Left ventricle myocardium inferior (tissue), 1 donor: ENCODE results near the gene KRTAP10-9. TPM values are rescaled to one million over a fixed set of nuclear protein-coding genes. Genes with fewer than 3 reads are reported as not detected.

ENCODE experiments used
- DNase-seq: peaks from one replicate; pipeline ENCODE4 v3.0.0-alpha.2; 2020
- H3K27ac ChIP-seq: fragments of 200-600 bp; replicated peaks from 2 replicates; pipeline ENCODE4 v1.8.0; 2021
- H3K27me3 ChIP-seq: fragments of 200-600 bp; 2 replicates; pipeline ENCODE4 v1.8.0; 2021; ENCODE audit warnings: low read depth
- H3K36me3 ChIP-seq: fragments of 200-600 bp; 2 replicates; pipeline ENCODE4 v1.8.0; 2021
- H3K4me1 ChIP-seq: fragments of 200-600 bp; 2 replicates; pipeline ENCODE4 v1.8.0; 2021
- H3K4me3 ChIP-seq: fragments of 200-600 bp; 2 replicates; pipeline ENCODE4 v1.8.0; 2021; ENCODE audit warnings: mild to moderate bottlenecking, moderate library complexity
- H3K9me3 ChIP-seq: fragments of 200-600 bp; replicated peaks from 2 replicates; pipeline ENCODE4 v1.8.0; 2021
- CTCF ChIP-seq: fragments of 200-600 bp; IDR thresholded peaks from 2 replicates; pipeline ENCODE4 v1.8.0; 2021; ENCODE audit warnings: antibody characterized with exemption, mild to moderate bottlenecking, borderline replicate concordance
- intact Hi-C: fragments of 100-400 bp; cut with micrococcal nuclease; formaldehyde crosslinking; loops from one replicate; pipeline ENCODE4 v1.11.0; 2022
- total RNA-seq: library from RNA; stranded (reverse); fragmentation: NEBNext Ultra II Directional; extraction: Animal tissue kit (Norgen Biotek cat#: 25700); gene quantifications from one replicate; pipeline ENCODE4 v1.2.1, GENCODE V29; 2021
- donor health status: DM: no; HTN: yes; CAD: no; lungs with severe emphysema.

Gene KRTAP10-9
- total RNA-seq, 1 donor from 2014 or later = not detected

DNA sequence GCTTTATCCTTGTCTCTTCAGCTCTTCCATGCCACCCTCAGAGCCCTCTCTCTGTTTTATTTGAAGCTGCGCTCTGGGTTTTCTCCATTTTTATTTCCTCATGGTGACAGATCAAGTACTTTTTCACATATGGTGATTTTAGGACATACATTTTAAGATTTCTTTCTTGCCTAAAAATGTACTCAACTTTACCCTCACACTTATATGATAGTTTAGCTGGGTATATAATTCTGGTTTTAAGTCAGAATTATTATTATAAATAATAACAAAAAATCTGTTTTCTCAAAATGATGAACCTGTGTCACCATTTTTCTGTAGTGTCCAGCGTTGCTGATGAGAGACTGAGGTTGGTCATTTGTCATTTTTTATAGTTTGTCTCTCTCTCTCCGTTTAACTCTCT lies 45.7 kb upstream of the KRTAP10-9 start:
- H3K4me1 ChIP-seq = peaks cover 5% of the 10 kb centered on the region
- peaks cover 32% of the 10 kb centered on the region for H3K27me3 ChIP-seq
- no peaks in the 10 kb centered on the region for H3K36me3 ChIP-seq
- no peak for DNase-seq
- H3K4me3 ChIP-seq = no peak overlapping the region
- H3K9me3 ChIP-seq = peaks cover 37% of the 10 kb centered on the region
- H3K27ac ChIP-seq = no peak overlapping the region
- no peak for TF ChIP-seq CTCF
- intact Hi-C loops = no loop called here

DNA sequence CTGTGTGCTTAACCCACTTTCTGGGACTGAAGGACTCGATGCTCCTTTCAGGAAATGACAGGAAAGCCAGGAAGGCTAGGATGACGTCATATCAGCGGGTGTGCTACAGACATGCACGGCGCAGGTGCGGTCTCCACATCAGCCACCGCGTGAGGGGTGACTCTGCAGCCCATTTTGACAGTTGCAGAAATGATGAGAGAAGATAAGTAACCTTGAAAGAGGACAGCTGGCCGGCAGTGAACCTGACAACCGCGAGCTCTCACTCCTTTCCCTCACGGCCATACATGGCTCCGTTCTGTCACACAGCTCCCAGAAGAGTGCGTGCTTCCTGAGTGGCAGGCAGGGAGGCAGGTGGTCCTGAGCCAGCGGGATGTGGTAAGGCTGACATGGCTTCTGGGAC lies 44.8 kb upstream of the KRTAP10-9 start:
- no peak for TF ChIP-seq CTCF
- intact Hi-C loops = no loop called here
- Histone ChIP-seq H3K36me3 (no peaks in the 10 kb centered on the region), H3K4me3 (no peak overlapping the region), H3K9me3 (peaks cover 31% of the 10 kb centered on the region), H3K27ac (no peak overlapping the region), H3K27me3 (peaks cover 39% of the 10 kb centered on the region), H3K4me1 (peaks cover 5% of the 10 kb centered on the region)
- DNase-seq = no peak

GRCh38 chr21:44583089-44583799 lies 43.6 kb upstream of the KRTAP10-9 start:
- no peak for TF ChIP-seq CTCF
- DNase-seq = no peak

DNA sequence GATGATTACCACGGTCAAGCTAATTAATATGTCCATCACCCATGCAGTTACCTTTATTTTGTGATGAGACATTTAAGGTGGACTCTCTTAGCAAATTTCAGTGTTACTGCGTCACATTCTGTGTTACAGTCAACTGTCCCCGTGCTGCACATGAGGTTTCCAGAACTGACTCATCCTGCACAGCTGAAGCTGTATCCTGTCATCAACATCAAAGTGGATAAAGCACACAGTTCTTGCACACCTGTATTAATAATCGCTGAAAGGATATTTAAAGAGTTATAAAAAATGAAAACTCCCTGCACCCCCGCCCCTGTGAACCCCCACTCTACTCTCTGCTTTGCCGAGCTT lies 43.1 kb upstream of the KRTAP10-9 start:
- Histone ChIP-seq H3K4me3 (no peak overlapping the region), H3K27ac (no peak overlapping the region), H3K36me3 (no peaks in the 10 kb centered on the region), H3K27me3 (peaks cover 40% of the 10 kb centered on the region), H3K4me1 (peaks cover 5% of the 10 kb centered on the region), H3K9me3 (peaks cover 27% of the 10 kb centered on the region)
- intact Hi-C loops = no loop called here
- TF ChIP-seq CTCF = no peak
- DNase-seq = no peak

More at GRCh38 chr21:44583089-44583799, 43.6 kb upstream of the KRTAP10-9 start:
- no peaks in the 10 kb centered on the region for H3K36me3 ChIP-seq
- no peak overlapping the region for H3K27ac ChIP-seq
- peaks cover 5% of the 10 kb centered on the region for H3K4me1 ChIP-seq
- H3K27me3 ChIP-seq = peaks cover 40% of the 10 kb centered on the region
- intact Hi-C loops = no loop called here
- H3K4me3 ChIP-seq = no peak overlapping the region
- peaks cover 27% of the 10 kb centered on the region for H3K9me3 ChIP-seq

- no peak overlapping the region for H3K27ac ChIP-seq
- no peak for DNase-seq
- H3K4me3 ChIP-seq = no peak overlapping the region
- no peak for TF ChIP-seq CTCF
- intact Hi-C loops = no loop called here
- H3K27me3 ChIP-seq = peaks cover 48% of the 10 kb centered on the region
- H3K36me3 ChIP-seq = no peaks in the 10 kb centered on the region
- peaks cover 5% of the 10 kb centered on the region for H3K4me1 ChIP-seq
- peaks cover 24% of the 10 kb centered on the region for H3K9me3 ChIP-seq
Measured at GRCh38 chr21:44585892-44586291, 41.0 kb upstream of the KRTAP10-9 start.
